Thyroid gland (tissue), 4 donors: ENCODE results near the gene COQ8A. TPM values are rescaled to one million over a fixed set of nuclear protein-coding genes. Genes with fewer than 3 reads are reported as not detected.

ENCODE experiments used
- DNase-seq, 2 donors: peaks; one replicate each; pipeline ENCODE4 v3.0.0-alpha.2; 2019
- H3K27ac ChIP-seq, 3 donors: fragments of 200-600 bp; sonication (generic); 1 replicate in 2 of 3; 2 replicates in 1 of 3; pipeline ENCODE4 v1.5.1; 2016 to 2019; ENCODE audit warnings: mild to moderate bottlenecking in 1 of 3, moderate library complexity in 1 of 3
- H3K27me3 ChIP-seq: fragments of 200-600 bp; sonication (generic); one replicate; pipeline ENCODE4 v1.5.1; 2019
- H3K36me3 ChIP-seq, 2 donors: fragments of 200-600 bp; sonication (generic); one replicate each; pipeline ENCODE4 v1.5.1; 2016 to 2019
- H3K4me1 ChIP-seq, 2 donors: fragments of 200-600 bp; sonication (generic); one replicate each; pipeline ENCODE4 v1.5.1; 2017 to 2019
- H3K4me3 ChIP-seq, 3 donors: fragments of 200-600 bp; sonication (generic); replicated peaks in 1 of 3; 1 replicate in 2 of 3; 2 replicates in 1 of 3; pipeline ENCODE4 v1.5.1; 2016; ENCODE audit warnings: mild to moderate bottlenecking in 1 of 3
- H3K9me3 ChIP-seq: fragments of 200-600 bp; sonication (generic); one replicate; pipeline ENCODE4 v1.5.1; 2017
- POLR2A ChIP-seq, 2 donors: fragments of 450-650 bp; IDR thresholded peaks; one replicate each; pipeline ENCODE4 v1.6.1; 2017; ENCODE audit warnings: antibody characterized with exemption in 2 of 2, mild to moderate bottlenecking in 2 of 2, moderate library complexity in 1 of 2
- WGBS, 2 donors: methylation state at CpG; one replicate each; pipeline ENCODE4 v1.1.5; 2017; 5-methylcytosine and 5-hydroxymethylcytosine counted together
- intact Hi-C: fragments of 100-400 bp; cut with DNase I; formaldehyde crosslinking; loops from one replicate; pipeline ENCODE4 v1.15.1; 2023
- small RNA-seq: library from RNA; depleted of rRNA; stranded (forward); fragments of <200 nt; gene quantifications from one replicate; pipeline ENCODE3, GENCODE V24; 2016
- total RNA-seq, 4 donors: library from RNA; depleted of rRNA; stranded (reverse); fragments of >200 nt; gene quantifications; one replicate each; pipeline ENCODE4 v1.2.3, GENCODE V29; 2016
- TF ChIP-seq, protein P1 (sequence below), 6 experiments: fragments of 200-600 bp in 3 of 6; fragments of 450-650 bp in 3 of 6; sonication (generic) in 3 of 6; IDR thresholded peaks; one replicate each; pipeline ENCODE4 v1.5.1; 2016 to 2019; ENCODE audit warnings: antibody characterized with exemption in 6 of 6, mild to moderate bottlenecking in 2 of 6, inconsistent platforms in 1 of 6, moderate library complexity in 1 of 6

COQ8A gene
- total RNA-seq, 4 donors from 2014 or later: 25.1 to 35.9 (median 30.1) TPM

GRCh38 chr1:227016990-227017389 is 76.9 kb downstream of the COQ8A start:
- Histone ChIP-seq H3K27me3 (no peaks in the 10 kb centered on the region), H3K4me3 (no peak overlapping the region), H3K9me3 (no peaks in the 10 kb centered on the region), H3K36me3 (peaks cover 0 to 4% of the 10 kb centered on the region in 2 donors), H3K27ac (no peak overlapping the region), H3K4me1 (no peaks in the 10 kb centered on the region)
- intact Hi-C loops: no loop called here
- TF ChIP-seq POLR2A (IDR thresholded peaks at IDR 0.05): no peak
- TF ChIP-seq, protein P1, sequence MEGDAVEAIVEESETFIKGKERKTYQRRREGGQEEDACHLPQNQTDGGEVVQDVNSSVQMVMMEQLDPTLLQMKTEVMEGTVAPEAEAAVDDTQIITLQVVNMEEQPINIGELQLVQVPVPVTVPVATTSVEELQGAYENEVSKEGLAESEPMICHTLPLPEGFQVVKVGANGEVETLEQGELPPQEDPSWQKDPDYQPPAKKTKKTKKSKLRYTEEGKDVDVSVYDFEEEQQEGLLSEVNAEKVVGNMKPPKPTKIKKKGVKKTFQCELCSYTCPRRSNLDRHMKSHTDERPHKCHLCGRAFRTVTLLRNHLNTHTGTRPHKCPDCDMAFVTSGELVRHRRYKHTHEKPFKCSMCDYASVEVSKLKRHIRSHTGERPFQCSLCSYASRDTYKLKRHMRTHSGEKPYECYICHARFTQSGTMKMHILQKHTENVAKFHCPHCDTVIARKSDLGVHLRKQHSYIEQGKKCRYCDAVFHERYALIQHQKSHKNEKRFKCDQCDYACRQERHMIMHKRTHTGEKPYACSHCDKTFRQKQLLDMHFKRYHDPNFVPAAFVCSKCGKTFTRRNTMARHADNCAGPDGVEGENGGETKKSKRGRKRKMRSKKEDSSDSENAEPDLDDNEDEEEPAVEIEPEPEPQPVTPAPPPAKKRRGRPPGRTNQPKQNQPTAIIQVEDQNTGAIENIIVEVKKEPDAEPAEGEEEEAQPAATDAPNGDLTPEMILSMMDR (IDR thresholded peaks at IDR 0.05): no peak
- no peak for DNase-seq
- 94 to 99% methylated on average over 3 of the region's 3 CpGs for WGBS, 2 donors

GRCh38 chr1:227032396-227032795 is 92.3 kb downstream of the COQ8A start:
- Histone ChIP-seq H3K9me3 (no peaks in the 10 kb centered on the region), H3K4me1 (no peaks in the 10 kb centered on the region), H3K27ac (no peak overlapping the region), H3K27me3 (no peaks in the 10 kb centered on the region), H3K4me3 (no peak overlapping the region), H3K36me3 (peaks cover 0 to 6% of the 10 kb centered on the region in 2 donors)
- no peak for DNase-seq
- intact Hi-C loops: no loop called here
- WGBS, 2 donors: 87 to 91% methylated on average over 3 of the region's 3 CpGs
- TF ChIP-seq POLR2A (IDR thresholded peaks at IDR 0.05): no peak
- TF ChIP-seq, protein P1 (IDR thresholded peaks at IDR 0.05): no peak

- no peak overlapping the region for H3K4me3 ChIP-seq
- TF ChIP-seq, protein P1 (IDR thresholded peaks at IDR 0.05): no peak
- no peak for TF ChIP-seq POLR2A (IDR thresholded peaks at IDR 0.05)
- DNase-seq: no peak
- H3K27ac ChIP-seq: no peak overlapping the region
- no peaks in the 10 kb centered on the region for H3K27me3 ChIP-seq
- intact Hi-C loops: no loop called here
- H3K9me3 ChIP-seq: no peaks in the 10 kb centered on the region
- no peaks in the 10 kb centered on the region for H3K4me1 ChIP-seq
- WGBS, 2 donors: 99 to 100% methylated on average over 2 of the region's 2 CpGs
- peaks cover 0 to 1% of the 10 kb centered on the region in 2 donors for H3K36me3 ChIP-seq
Observed at GRCh38 chr1:227033880-227034279, 93.8 kb downstream of the COQ8A start.

- H3K9me3 ChIP-seq: no peaks in the 10 kb centered on the region
- intact Hi-C loops: no loop called here
- H3K4me1 ChIP-seq: no peaks in the 10 kb centered on the region
- 67 to 71% methylated on average over 2 of the region's 2 CpGs for WGBS, 2 donors
- no peaks in the 10 kb centered on the region for H3K36me3 ChIP-seq
- no peak for TF ChIP-seq POLR2A (IDR thresholded peaks at IDR 0.05)
- TF ChIP-seq, protein P1 (IDR thresholded peaks at IDR 0.05): no peak
- no peak overlapping the region for H3K27ac ChIP-seq
- DNase-seq: no peak
- H3K27me3 ChIP-seq: no peaks in the 10 kb centered on the region
- H3K4me3 ChIP-seq: no peak overlapping the region
Observed at GRCh38 chr1:227035316-227035715, 95.2 kb downstream of the COQ8A start.

- H3K27me3 ChIP-seq: no peaks in the 10 kb centered on the region
- no peak overlapping the region for H3K27ac ChIP-seq
- WGBS, 2 donors: 93 to 97% methylated on average over 1 of the region's 1 CpG
- H3K4me3 ChIP-seq: no peak overlapping the region
- H3K9me3 ChIP-seq: no peaks in the 10 kb centered on the region
- no peaks in the 10 kb centered on the region for H3K4me1 ChIP-seq
- DNase-seq: no peak
- no peaks in the 10 kb centered on the region for H3K36me3 ChIP-seq
- intact Hi-C loops: no loop called here
- TF ChIP-seq, protein P1 (IDR thresholded peaks at IDR 0.05): no peak
- no peak for TF ChIP-seq POLR2A (IDR thresholded peaks at IDR 0.05)
Observed at GRCh38 chr1:227037121-227037520, 97.0 kb downstream of the COQ8A start.

Small RNA genes within 50 kb of the gene (small RNA-seq; reads per million reads assigned to genes)
- gene AL353689.1: not detected

Other genes starting within 250 kb of the COQ8A start
- gene ITPKB, start 201.0 kb upstream of the COQ8A start, total RNA-seq: 10 to 100 TPM; 19.1 to 24.0 (median 22.2) TPM
- gene PSEN2, start 69.7 kb upstream of the COQ8A start, total RNA-seq: 10 to 100 TPM; 22.0 to 31.0 (median 24.6) TPM